Activated CD4-positive, alpha-beta T cell treated with anti-CD3 and anti-CD28 coated beads for 36 hours (primary cell): ENCODE results near the gene GORASP2. TPM values are rescaled to one million over a fixed set of nuclear protein-coding genes. Genes with fewer than 3 reads are reported as not detected.
"Not testable (repeated sequence)": the region's sequence is repeated elsewhere in the genome, so short reads cannot be mapped to it uniquely, and the experiment has no call there.

ENCODE experiments used
- ATAC-seq: fragments of 200-7000 bp; cut with Tn5 transposase; one replicate; pipeline ENCODE4 v1.10.0; 2021; ENCODE audit warnings: mild to moderate bottlenecking, moderate library complexity
- CTCF ChIA-PET: fragments of 350-600 bp; sonication (Branson Sonifier 250); formaldehyde crosslinking; loops from one replicate; lab custom pipeline; 2021; ENCODE audit warnings: antibody characterized with exemption; lab: Charles Lee
- POLR2A ChIA-PET: fragments of 350-600 bp; sonication (Branson Sonifier 250); formaldehyde crosslinking; loops from one replicate; lab custom pipeline; 2021; ENCODE audit warnings: antibody characterized with exemption, inconsistent platforms; lab: Charles Lee
- DNase-seq: peaks from one replicate; pipeline ENCODE4 v3.0.0-alpha.2; 2020
- H3K27ac Mint-ChIP-seq: one replicate; pipeline ENCODE4 v1.8.0; 2021; ENCODE audit warnings: mixed read lengths
- H3K27me3 Mint-ChIP-seq: one replicate; pipeline ENCODE4 v1.8.0; 2021; ENCODE audit warnings: mixed read lengths
- H3K36me3 Mint-ChIP-seq: one replicate; pipeline ENCODE4 v1.8.0; 2021; ENCODE audit warnings: low read depth, mixed read lengths
- H3K4me1 Mint-ChIP-seq: one replicate; pipeline ENCODE4 v1.8.0; 2021; ENCODE audit warnings: mixed read lengths
- H3K4me3 Mint-ChIP-seq: one replicate; pipeline ENCODE4 v1.8.0; 2021; ENCODE audit warnings: mild to moderate bottlenecking, moderate library complexity, mixed read lengths
- H3K9me3 Mint-ChIP-seq: one replicate; pipeline ENCODE4 v1.8.0; 2021; ENCODE audit warnings: low read depth, mixed read lengths
- intact Hi-C, 2 experiments: fragments of 100-400 bp; cut with DNase I in 1 of 2; cut with micrococcal nuclease in 1 of 2; formaldehyde crosslinking; loops; one replicate each; pipeline versions ENCODE4 v1.14.2 to v1.15.1; 2022 to 2024; cut with DNase I, micrococcal nuclease
- total RNA-seq, 2 experiments: library from RNA; stranded (reverse); gene quantifications; one replicate each; pipeline ENCODE4 v1.2.3, GENCODE V29; 2021

Gene GORASP2
- total RNA-seq, 2 experiments from 2014 or later, result 66.5 to 69.8 TPM

DNA sequence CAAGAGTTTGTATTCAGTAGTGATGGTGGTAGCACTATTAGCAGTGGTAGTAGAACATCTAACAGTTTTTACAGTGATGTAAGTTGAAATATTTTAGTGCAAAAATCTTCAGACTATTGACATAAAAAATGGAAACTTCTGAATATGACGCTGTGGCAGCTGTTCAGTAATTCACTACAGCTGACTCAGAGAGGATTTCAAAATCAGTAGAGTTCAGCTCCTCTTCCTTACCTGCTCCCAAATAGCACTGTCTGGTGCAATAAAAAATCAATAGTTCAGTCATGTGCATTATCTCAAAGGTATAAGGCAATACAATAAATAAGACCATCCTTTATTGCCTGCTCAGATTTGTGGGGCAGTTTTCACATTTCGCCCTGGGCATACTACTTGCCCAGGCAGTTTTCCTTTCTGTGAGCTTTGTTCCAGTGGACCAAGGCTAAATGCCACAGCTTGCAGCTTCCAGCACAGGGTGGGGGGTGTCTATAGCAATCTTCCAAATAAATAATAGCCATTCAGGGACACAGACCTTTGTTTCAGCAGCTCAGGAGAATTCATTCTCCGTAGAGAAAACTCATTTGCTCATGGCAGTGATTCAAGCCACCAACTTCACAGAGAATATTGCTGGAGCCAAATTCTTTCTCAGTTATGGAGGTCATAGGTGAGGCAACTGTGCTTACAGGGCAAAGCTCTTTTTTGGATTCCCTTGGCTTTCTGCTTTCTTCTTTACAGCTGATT lies 33.9 kb upstream of the GORASP2 start:
- Mint-ChIP-seq H3K27ac (no peak overlapping the region), H3K9me3 (no peaks in the 10 kb centered on the region), H3K27me3 (peaks cover 5% of the 10 kb centered on the region), H3K36me3 (no peaks in the 10 kb centered on the region), H3K4me3 (no peak overlapping the region), H3K4me1 (no peaks in the 10 kb centered on the region)
- POLR2A ChIA-PET, result interaction anchor here (0.7 kb wide), 1 partner anchor 191 kb away, joined by 4 read pairs; no protein-coding TSS in a partner anchor
- intact Hi-C loops, result no loop called here
- ATAC-seq (no peak), DNase-seq (no peak)
- CTCF ChIA-PET, result interaction anchor here (0.8 kb wide), 1 partner anchor 10 kb away, joined by 6 read pairs; no protein-coding TSS in a partner anchor

DNA sequence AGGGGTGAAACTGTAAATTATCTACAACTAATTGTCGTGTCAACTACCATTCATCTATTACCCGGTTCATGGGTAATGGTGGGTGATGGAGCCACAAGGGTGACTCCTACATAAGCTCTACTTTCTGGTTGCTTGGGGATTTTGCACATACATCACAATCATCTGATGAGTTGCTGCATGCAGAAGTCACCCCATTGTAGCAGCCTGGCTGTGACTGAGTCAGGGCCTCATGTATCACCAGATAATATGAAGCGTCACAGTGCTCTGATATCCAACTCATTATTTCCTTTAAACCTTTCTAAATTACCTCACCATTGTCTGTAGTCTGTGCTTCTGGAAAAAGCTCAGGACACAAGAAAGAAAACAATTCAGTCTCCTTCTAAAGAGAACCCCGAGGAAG lies 32.4 kb upstream of the GORASP2 start:
- DNase-seq, result no peak
- ChIA-PET POLR2A (no interaction called here), CTCF (interaction anchor here (0.6 to 1.8 kb wide), 5 partner anchors 23 to 1094 kb away, joined by 3 to 5 read pairs (median 3); no protein-coding TSS in a partner anchor)
- no peak for ATAC-seq
- H3K9me3 Mint-ChIP-seq, result no peaks in the 10 kb centered on the region
- no peak overlapping the region for H3K27ac Mint-ChIP-seq
- H3K4me1 Mint-ChIP-seq, result no peaks in the 10 kb centered on the region
- intact Hi-C loops, result no loop called here
- no peak overlapping the region for H3K4me3 Mint-ChIP-seq
- H3K36me3 Mint-ChIP-seq, result no peaks in the 10 kb centered on the region
- H3K27me3 Mint-ChIP-seq, result peaks cover 5% of the 10 kb centered on the region

DNA sequence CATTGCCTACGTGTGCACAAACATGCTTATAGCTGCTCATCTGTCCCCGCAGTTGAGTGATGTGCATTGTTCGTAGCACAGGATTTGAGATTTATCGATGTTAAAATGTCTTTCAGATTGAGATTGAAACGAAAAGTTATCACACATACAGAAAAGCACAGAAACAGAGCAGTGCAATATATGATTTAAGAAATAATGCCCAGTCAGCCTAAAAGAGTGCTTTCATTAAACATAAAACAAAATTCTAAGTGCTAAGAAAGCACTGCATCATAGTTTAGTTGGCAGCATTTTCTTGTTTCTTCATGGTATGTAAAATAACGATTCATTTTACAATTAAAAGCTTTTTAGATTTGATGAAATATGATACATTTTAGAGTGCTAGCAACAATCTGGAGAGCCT lies 31.9 kb upstream of the GORASP2 start:
- Mint-ChIP-seq H3K4me1 (no peaks in the 10 kb centered on the region), H3K27me3 (peaks cover 6% of the 10 kb centered on the region), H3K4me3 (no peak overlapping the region), H3K9me3 (no peaks in the 10 kb centered on the region), H3K27ac (no peak overlapping the region), H3K36me3 (no peaks in the 10 kb centered on the region)
- DNase-seq (no peak), ATAC-seq (no peak)
- ChIA-PET POLR2A (no interaction called here), CTCF (interaction anchor here (0.6 to 1.8 kb wide), 4 partner anchors 12 to 1094 kb away, joined by 3 to 5 read pairs (median 3); no protein-coding TSS in a partner anchor)
- intact Hi-C loops, result no loop called here

DNA sequence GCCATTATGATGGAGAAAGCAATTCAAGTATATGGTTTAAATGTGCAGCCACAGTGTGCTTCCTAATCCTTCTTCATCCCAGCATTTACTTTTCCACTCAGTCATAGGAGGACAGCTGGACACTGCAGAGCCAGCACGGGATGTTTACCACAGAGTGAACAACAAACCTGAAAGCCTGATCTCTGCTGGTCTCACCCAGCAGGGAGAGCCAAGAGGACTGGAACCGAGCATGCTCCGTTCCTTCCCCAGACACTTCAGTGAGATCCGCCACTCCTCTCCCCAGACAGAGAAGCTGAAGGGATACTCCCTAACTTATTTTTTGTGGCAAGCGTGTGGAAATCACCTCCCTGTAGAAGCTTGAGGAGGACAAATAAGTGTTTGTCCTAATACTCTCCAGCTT lies 23.2 kb upstream of the GORASP2 start:
- Mint-ChIP-seq H3K27ac (no peak overlapping the region), H3K36me3 (peaks cover 3% of the 10 kb centered on the region), H3K4me1 (no peaks in the 10 kb centered on the region), H3K27me3 (peaks cover 2% of the 10 kb centered on the region), H3K4me3 (no peak overlapping the region), H3K9me3 (peaks cover 15% of the 10 kb centered on the region)
- intact Hi-C loops, result no loop called here
- ATAC-seq (no peak), DNase-seq (no peak)
- ChIA-PET POLR2A (no interaction called here), CTCF (interaction anchor here (0.7 to 1.8 kb wide), 5 partner anchors 10 to 23 kb away, joined by 3 to 6 read pairs (median 5); partner anchors contain the start of gene GORASP2)

DNA sequence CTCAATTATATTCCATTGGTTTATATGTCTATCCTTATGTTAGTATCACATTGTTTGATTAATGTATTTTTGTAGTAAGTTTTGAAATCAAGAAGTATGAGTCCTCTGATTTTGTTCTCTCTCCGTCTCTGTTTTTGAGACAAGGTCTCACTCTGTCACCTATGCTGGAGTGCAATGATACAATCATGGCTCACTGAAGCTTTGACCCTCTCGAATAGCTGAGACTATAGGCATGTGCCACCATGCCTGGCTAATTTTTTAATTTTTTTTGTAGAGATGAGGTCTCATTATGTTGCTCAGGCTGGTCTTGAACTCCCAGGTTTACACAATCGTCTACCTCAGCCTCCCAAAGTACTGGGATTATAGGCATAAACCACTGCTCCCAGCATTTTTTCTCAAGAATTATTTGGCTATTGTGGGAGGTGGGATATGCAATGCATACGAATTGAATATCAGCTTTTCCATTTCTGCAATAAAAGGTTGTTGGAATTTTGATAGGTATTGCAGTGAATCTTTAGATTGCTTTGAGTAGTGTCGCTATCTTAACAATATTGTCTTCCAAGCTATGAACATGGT lies 17.7 kb upstream of the GORASP2 start:
- no peak for ATAC-seq
- POLR2A ChIA-PET, result no interaction called here
- CTCF ChIA-PET, result no interaction called here
- H3K4me3 Mint-ChIP-seq, result no peak overlapping the region
- H3K4me1 Mint-ChIP-seq, result no peaks in the 10 kb centered on the region
- no peak overlapping the region for H3K27ac Mint-ChIP-seq
- peaks cover 10% of the 10 kb centered on the region for H3K36me3 Mint-ChIP-seq
- intact Hi-C loops, result no loop called here
- peaks cover 35% of the 10 kb centered on the region for H3K9me3 Mint-ChIP-seq
- H3K27me3 Mint-ChIP-seq, result no peaks in the 10 kb centered on the region
- DNase-seq, result no peak

DNA sequence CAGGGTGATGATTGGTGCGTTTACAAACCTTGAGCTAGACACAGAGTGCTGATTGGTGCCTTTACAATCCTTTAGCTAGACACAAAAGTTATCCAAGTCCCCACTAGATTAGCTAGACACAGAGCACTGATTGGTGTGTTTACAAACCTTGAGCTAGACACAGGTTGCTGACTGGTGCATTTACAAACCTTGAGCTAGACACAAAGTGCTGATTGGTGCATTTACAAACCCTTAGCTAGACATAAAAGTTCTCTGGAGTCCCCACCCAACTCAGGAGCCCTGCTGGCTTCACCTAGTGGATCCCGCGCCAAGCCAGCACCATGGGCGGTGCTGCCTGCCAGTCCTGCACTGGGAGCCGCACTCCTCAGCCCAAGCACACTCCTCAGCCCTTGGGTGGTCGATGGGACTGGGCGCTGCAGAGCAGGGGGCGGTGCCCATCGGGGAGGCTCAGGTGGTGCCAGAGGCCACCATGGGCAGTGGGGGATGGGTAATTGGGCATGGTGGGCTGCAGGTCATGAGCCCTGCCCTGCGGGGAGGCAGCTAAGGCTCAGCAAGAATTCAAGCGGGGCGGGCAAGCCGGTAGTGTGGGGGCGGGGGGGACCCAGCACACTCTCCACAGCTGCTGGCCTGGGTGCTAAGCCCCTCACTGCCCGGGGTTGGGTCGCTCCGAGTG lies 13.9 kb upstream of the GORASP2 start:
- H3K4me3 Mint-ChIP-seq, ATAC-seq, H3K27me3 Mint-ChIP-seq, H3K27ac Mint-ChIP-seq, DNase-seq, H3K4me1 Mint-ChIP-seq, POLR2A ChIA-PET, H3K36me3 Mint-ChIP-seq, intact Hi-C loops: not testable (repeated sequence)
- H3K9me3 Mint-ChIP-seq, result peaks cover 40% of the 10 kb centered on the region
- CTCF ChIA-PET, result interaction anchor here (0.8 to 1.1 kb wide), 2 partner anchors 14 to 44 kb away, joined by 3 read pairs; partner anchors contain the start of gene GORASP2

DNA sequence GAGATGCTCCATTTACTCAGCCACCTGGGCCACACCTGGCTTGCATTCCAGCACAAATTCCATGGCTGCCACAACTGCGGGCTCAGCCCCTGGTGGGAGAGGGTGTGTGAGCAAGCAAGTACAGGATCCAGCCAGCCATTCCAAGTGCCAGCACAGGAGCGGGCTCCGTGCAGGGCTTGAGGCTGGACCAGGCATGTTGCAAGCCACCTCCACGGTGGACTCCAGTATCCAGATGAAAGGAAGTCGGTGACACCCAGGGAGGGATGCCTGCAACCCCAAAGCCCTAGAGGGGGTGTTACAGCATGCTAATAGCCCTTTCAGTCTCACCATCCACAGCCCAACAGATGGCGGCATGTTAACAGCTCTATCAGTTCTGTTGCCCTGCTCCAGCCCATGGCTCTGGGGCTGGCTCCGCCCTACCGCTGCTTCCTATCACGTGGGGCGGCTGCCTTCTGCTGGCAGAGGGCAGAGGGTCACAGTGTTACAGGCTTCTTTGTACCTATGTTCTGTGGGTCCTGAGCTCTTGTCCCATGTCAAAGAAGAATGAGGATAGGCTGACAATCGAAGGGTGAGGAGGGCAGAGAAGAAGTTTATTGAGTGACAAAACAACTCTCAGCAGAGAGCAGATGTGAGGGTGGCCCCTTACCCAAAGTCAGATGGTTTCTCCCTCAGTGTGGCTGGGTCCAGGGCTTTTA lies 11.7 kb upstream of the GORASP2 start:
- Mint-ChIP-seq H3K27ac (no peak overlapping the region), H3K27me3 (no peaks in the 10 kb centered on the region), H3K9me3 (peaks cover 29% of the 10 kb centered on the region), H3K4me3 (no peak overlapping the region), H3K4me1 (no peaks in the 10 kb centered on the region), H3K36me3 (peaks cover 6% of the 10 kb centered on the region)
- DNase-seq (no peak), ATAC-seq (no peak)
- intact Hi-C loops, result no loop called here
- ChIA-PET CTCF (interaction anchor here (0.7 kb wide), 1 partner anchor 133 kb away, joined by 3 read pairs; no protein-coding TSS in a partner anchor), POLR2A (no interaction called here)

DNA sequence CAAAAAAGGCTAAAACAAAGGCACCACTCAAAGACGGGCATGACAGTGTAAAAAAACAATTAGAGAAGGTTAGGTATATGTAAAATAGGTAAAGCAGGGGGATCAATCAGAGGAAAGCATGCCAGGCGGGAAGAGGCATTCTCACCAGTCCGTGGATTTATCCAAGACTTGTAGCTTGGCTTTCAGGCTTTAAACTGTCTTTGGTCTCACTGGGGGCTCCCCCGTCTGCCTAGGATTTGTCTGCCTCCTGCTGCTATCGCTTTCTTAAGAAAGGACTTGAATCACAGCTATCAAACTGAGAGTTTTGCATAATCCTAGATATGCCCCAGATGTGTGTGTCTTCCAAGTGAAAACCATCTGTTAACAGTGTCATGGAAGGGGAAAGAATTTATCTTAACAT lies 11.1 kb upstream of the GORASP2 start:
- intact Hi-C loops, result no loop called here
- ATAC-seq (no peak), DNase-seq (no peak)
- ChIA-PET POLR2A (no interaction called here), CTCF (interaction anchor here (0.6 kb wide), 1 partner anchor 12 kb away, joined by 3 read pairs; no protein-coding TSS in a partner anchor)
- no peak overlapping the region for H3K27ac Mint-ChIP-seq
- no peak overlapping the region for H3K4me3 Mint-ChIP-seq
- H3K9me3 Mint-ChIP-seq, result peaks cover 26% of the 10 kb centered on the region
- H3K27me3 Mint-ChIP-seq, result no peaks in the 10 kb centered on the region
- peaks cover 6% of the 10 kb centered on the region for H3K36me3 Mint-ChIP-seq
- no peaks in the 10 kb centered on the region for H3K4me1 Mint-ChIP-seq

DNA sequence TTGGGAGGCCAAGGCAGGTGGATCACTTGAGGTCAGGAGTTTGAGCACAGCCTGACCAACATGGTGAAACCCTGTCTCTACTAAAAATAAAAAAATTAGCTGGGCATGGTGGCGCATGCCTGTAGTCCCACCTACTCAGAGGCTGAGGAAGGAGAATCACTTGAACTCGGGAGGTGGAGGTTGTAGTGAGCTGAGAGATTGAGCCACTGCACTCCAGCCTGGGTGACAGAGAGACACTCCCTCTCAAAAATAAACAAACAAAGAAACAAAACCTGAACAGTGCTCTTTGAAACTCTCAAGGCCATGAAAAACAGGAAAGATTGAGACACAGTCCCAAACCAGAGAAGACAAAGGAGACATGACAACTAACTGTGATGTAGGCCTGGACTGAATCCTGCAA lies 7.2 kb upstream of the GORASP2 start:
- CTCF ChIA-PET, H3K27ac Mint-ChIP-seq, H3K4me3 Mint-ChIP-seq, ATAC-seq, POLR2A ChIA-PET, H3K36me3 Mint-ChIP-seq, DNase-seq, H3K27me3 Mint-ChIP-seq, H3K4me1 Mint-ChIP-seq: not testable (repeated sequence)
- intact Hi-C loops, result loop anchor here in 1 of 2 experiments (10.0 kb wide), 1 partner anchor 1097 kb away; the partner anchor contains the start of genes METTL5 and UBR3
- H3K9me3 Mint-ChIP-seq, result peaks cover 12% of the 10 kb centered on the region

DNA sequence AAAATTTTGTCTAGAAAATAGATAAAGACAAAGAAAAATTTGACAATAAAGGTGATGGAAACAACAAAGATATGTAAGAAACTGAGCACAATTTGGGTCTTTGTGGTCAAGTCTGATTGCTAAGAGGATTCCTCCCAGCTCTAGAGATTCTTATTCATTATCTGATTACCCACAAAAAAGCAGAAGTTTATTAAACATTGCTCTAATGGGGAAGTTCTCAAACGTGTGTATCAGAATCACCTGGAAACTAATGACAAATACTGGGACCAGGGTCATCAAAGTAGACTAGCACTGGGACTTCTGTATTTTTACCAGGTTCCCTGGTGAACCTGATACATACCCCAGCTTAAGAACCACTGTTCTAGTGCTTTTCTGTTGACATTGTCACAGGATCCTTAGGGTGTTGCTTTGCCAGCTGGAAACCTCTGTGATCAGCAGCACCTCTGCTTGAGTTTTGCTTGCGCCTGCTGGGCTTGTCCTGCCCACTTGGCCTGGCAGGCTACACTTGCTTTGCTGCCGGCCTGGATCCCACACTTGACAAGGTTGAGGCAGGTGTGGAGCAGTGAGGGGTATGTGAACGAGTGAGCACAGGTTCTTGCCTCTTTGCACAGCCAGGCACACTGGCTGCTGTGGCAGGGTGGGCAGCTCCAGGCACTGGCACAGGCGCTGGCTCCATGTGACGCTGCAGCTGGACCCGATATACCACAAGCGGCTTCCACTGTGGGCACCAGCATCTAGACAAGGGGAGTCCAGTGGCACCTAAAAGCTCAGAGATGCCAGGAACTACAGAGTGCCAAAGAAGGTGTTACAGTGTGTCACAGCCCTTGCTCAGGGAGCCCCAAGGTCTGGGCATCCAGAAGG lies 6.2 kb upstream of the GORASP2 start:
- peaks cover 8% of the 10 kb centered on the region for H3K9me3 Mint-ChIP-seq
- ChIA-PET CTCF (no interaction called here), POLR2A (interaction anchor here (0.6 kb wide), 1 partner anchor 78 kb away, joined by 3 read pairs; no protein-coding TSS in a partner anchor)
- H3K4me1 Mint-ChIP-seq, result peaks cover 1% of the 10 kb centered on the region
- DNase-seq (no peak), ATAC-seq (no peak)
- no peaks in the 10 kb centered on the region for H3K27me3 Mint-ChIP-seq
- H3K4me3 Mint-ChIP-seq, result no peak overlapping the region
- intact Hi-C loops, result loop anchor here in 1 of 2 experiments (10.0 kb wide), 1 partner anchor 1098 kb away; the partner anchor contains the start of genes METTL5 and UBR3
- no peak overlapping the region for H3K27ac Mint-ChIP-seq
- no peaks in the 10 kb centered on the region for H3K36me3 Mint-ChIP-seq
